ENCODE measurements around the gene TLX1. TPM values are rescaled to one million over a fixed set of nuclear protein-coding genes. Genes with fewer than 3 reads are reported as not detected.

The TLX1 gene
- total RNA-seq, 2 experiments from 2014 or later = not detected

GRCh38 chr10:101126684-101127628, 4.1 kb upstream of the TLX1 start:
- peaks cover 69 to 81% of the 10 kb centered on the region in 2 experiments for H3K27me3 ChIP-seq (ENCODE audit: control insufficient read depth in 1 of 2, insufficient read depth in 2 of 2, low read length in 2 of 2)
- CTCF ChIA-PET = interaction anchor here (3.0 kb wide), 1 partner anchor 15 kb away, joined by 12 read pairs; no protein-coding TSS in a partner anchor
- intact Hi-C loops (cut with DNase I, micrococcal nuclease) = no loop called here
- Mint-ChIP-seq H3K4me3 (no peak overlapping the region), H3K9me3 (no peaks in the 10 kb centered on the region), H3K36me3 (ENCODE audit: low read depth) (no peaks in the 10 kb centered on the region), H3K27me3 (peaks cover 89% of the 10 kb centered on the region), H3K4me1 (ENCODE audit: low read depth) (peaks cover 19% of the 10 kb centered on the region), H3K27ac (no peak overlapping the region)
- DNase-seq = no peak
- no peak for ATAC-seq (ENCODE audit: poor library complexity)
- peaks cover 0 to 11% of the 10 kb centered on the region in 2 experiments for H3K9me3 ChIP-seq (ENCODE audit: control insufficient read depth in 1 of 2, insufficient read depth in 1 of 2, low read length in 2 of 2)
- no peak overlapping the region for H3K4me3 ChIP-seq (ENCODE audit: low read length)
- peaks cover 33% of the 10 kb centered on the region for H3K4me1 ChIP-seq (ENCODE audit: insufficient read depth, low read length)
- TF ChIP-seq, protein P1, sequence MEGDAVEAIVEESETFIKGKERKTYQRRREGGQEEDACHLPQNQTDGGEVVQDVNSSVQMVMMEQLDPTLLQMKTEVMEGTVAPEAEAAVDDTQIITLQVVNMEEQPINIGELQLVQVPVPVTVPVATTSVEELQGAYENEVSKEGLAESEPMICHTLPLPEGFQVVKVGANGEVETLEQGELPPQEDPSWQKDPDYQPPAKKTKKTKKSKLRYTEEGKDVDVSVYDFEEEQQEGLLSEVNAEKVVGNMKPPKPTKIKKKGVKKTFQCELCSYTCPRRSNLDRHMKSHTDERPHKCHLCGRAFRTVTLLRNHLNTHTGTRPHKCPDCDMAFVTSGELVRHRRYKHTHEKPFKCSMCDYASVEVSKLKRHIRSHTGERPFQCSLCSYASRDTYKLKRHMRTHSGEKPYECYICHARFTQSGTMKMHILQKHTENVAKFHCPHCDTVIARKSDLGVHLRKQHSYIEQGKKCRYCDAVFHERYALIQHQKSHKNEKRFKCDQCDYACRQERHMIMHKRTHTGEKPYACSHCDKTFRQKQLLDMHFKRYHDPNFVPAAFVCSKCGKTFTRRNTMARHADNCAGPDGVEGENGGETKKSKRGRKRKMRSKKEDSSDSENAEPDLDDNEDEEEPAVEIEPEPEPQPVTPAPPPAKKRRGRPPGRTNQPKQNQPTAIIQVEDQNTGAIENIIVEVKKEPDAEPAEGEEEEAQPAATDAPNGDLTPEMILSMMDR (IDR thresholded peaks at IDR 0.05) = no peak
- no peak overlapping the region for H3K27ac ChIP-seq (ENCODE audit: low read depth in 1 of 2, low read length in 2 of 2)
- no peaks in the 10 kb centered on the region for H3K36me3 ChIP-seq (ENCODE audit: insufficient read depth, low read length)
- POLR2A ChIA-PET = no interaction called here

GRCh38 chr10:101130141-101130540, 959 bp upstream of the TLX1 start:
- Histone ChIP-seq H3K36me3 (ENCODE audit: insufficient read depth, low read length) (no peaks in the 10 kb centered on the region), H3K27ac (ENCODE audit: low read depth in 1 of 2, low read length in 2 of 2) (no peak overlapping the region), H3K9me3 (ENCODE audit: control insufficient read depth in 1 of 2, insufficient read depth in 1 of 2, low read length in 2 of 2) (peaks cover 0 to 19% of the 10 kb centered on the region in 2 experiments), H3K4me3 (ENCODE audit: low read length) (no peak overlapping the region), H3K4me1 (ENCODE audit: insufficient read depth, low read length) (peaks cover 39% of the 10 kb centered on the region), H3K27me3 (ENCODE audit: control insufficient read depth in 1 of 2, insufficient read depth in 2 of 2, low read length in 2 of 2) (peaks cover 70 to 85% of the 10 kb centered on the region in 2 experiments)
- DNase-seq (no peak), ATAC-seq (ENCODE audit: poor library complexity) (no peak)
- no peak overlapping the region for H3K4me3 Mint-ChIP-seq
- H3K36me3 Mint-ChIP-seq (ENCODE audit: low read depth) = no peaks in the 10 kb centered on the region
- ChIA-PET POLR2A (no interaction called here), CTCF (interaction anchor here (1.0 to 3.3 kb wide), 2 partner anchors 12 to 80 kb away, joined by 3 to 13 read pairs; no protein-coding TSS in a partner anchor)
- TF ChIP-seq, protein P1 (IDR thresholded peaks at IDR 0.05) = no peak
- no peaks in the 10 kb centered on the region for H3K9me3 Mint-ChIP-seq
- H3K27me3 Mint-ChIP-seq = peaks cover 92% of the 10 kb centered on the region
- H3K27ac Mint-ChIP-seq = no peak overlapping the region
- peaks cover 27% of the 10 kb centered on the region for H3K4me1 Mint-ChIP-seq (ENCODE audit: low read depth)
- intact Hi-C loops (cut with DNase I, micrococcal nuclease) = no loop called here

DNA sequence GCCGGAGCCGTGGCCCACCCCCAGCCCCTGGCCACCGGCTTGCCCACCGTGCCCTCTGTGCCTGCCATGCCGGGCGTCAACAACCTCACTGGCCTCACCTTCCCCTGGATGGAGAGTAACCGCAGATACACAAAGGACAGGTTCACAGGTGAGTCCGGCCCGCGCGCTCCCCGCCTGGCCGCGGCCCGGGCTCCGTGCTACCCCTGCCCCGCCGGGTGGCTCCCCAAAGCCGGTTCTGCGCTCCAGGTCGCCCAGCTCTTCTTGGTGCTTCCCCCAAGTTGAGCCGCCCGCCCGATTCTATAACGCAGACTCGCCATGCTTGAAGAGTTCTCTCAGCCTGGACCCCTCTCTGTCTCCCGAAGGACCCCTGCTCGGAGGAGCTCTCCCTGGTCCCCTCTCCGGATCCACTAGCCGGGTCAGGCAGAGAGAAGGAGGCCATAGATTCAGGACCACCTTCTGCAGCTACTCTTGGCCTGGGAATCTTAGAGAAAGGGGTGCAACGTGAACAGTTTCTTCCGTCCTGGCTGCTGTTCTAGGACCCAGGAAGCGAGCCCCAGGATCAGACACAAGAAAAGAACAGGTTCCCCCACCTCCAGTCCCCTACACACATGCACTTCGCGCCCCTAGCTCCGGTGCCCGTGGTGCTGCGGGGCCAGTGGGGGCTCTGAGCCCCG, 999 bp downstream of the TLX1 start:
- POLR2A ChIA-PET = interaction anchor here (1.5 kb wide), 1 partner anchor 10 kb away, joined by 4 read pairs; no protein-coding TSS in a partner anchor

More for the DNA sequence above, 999 bp downstream of the TLX1 start:
- DNase-seq = peak in 1 of 14 experiments; percentile 11
- Histone ChIP-seq H3K4me3 (ENCODE audit: low read length) (no peak overlapping the region), H3K27me3 (ENCODE audit: control insufficient read depth in 1 of 2, insufficient read depth in 2 of 2, low read length in 2 of 2) (peaks cover 73 to 90% of the 10 kb centered on the region in 2 experiments), H3K27ac (ENCODE audit: low read depth in 1 of 2, low read length in 2 of 2) (no peak overlapping the region), H3K4me1 (ENCODE audit: insufficient read depth, low read length) (peaks cover 45% of the 10 kb centered on the region), H3K36me3 (ENCODE audit: insufficient read depth, low read length) (no peaks in the 10 kb centered on the region), H3K9me3 (ENCODE audit: control insufficient read depth in 1 of 2, insufficient read depth in 1 of 2, low read length in 2 of 2) (peaks cover 0 to 29% of the 10 kb centered on the region in 2 experiments)
- H3K36me3 Mint-ChIP-seq (ENCODE audit: low read depth) = no peaks in the 10 kb centered on the region
- H3K27me3 Mint-ChIP-seq = peaks cover 93% of the 10 kb centered on the region
- ATAC-seq (ENCODE audit: poor library complexity) = peak; percentile 16
- H3K9me3 Mint-ChIP-seq = no peaks in the 10 kb centered on the region
- peaks cover 37% of the 10 kb centered on the region for H3K4me1 Mint-ChIP-seq (ENCODE audit: low read depth)
- intact Hi-C loops (cut with DNase I, micrococcal nuclease) = no loop called here
- peak overlapping the region; percentile 5 for H3K4me3 Mint-ChIP-seq
- no peak overlapping the region for H3K27ac Mint-ChIP-seq
- TF ChIP-seq, protein P1 (IDR thresholded peaks at IDR 0.05) = no peak
- CTCF ChIA-PET = interaction anchor here (0.6 to 3.3 kb wide), 2 partner anchors 10 to 688 kb away, joined by 3 to 13 read pairs; no protein-coding TSS in a partner anchor

All from CD4-positive, alpha-beta T cell (primary cell).